Medulla oblongata (tissue), 1 donor: ENCODE results near the gene BEAN1.

ENCODE experiments used
- DNase-seq: peaks from one replicate; pipeline ENCODE4 v3.0.0-alpha.2; 2015; ENCODE audit errors: extremely low spot score

The BEAN1 gene

GRCh38 chr16:66470556-66470955, 43.5 kb downstream of the BEAN1 start:
- no peak for DNase-seq

GRCh38 chr16:66471264-66471663, 44.2 kb downstream of the BEAN1 start:
- DNase-seq: no peak

- DNase-seq: no peak
Measured at GRCh38 chr16:66471716-66472393, 44.8 kb downstream of the BEAN1 start.

GRCh38 chr16:66473051-66473571, 46.0 kb downstream of the BEAN1 start:
- DNase-seq: no peak

- no peak for DNase-seq
Measured at GRCh38 chr16:66473654-66474519, 46.8 kb downstream of the BEAN1 start.

GRCh38 chr16:66474750-66475199, 47.7 kb downstream of the BEAN1 start:
- no peak for DNase-seq

- no peak for DNase-seq
Measured at GRCh38 chr16:66475232-66475631, 48.1 kb downstream of the BEAN1 start.

- DNase-seq: no peak
Measured at GRCh38 chr16:66476328-66477027, 49.4 kb downstream of the BEAN1 start.

GRCh38 chr16:66477028-66477515, 50.0 kb downstream of the BEAN1 start:
- DNase-seq: no peak

- peak; percentile 79 for DNase-seq
Measured at GRCh38 chr16:66478733-66479511, 51.8 kb downstream of the BEAN1 start.

- DNase-seq: no peak
Measured at GRCh38 chr16:66479661-66480264, 52.7 kb downstream of the BEAN1 start.

GRCh38 chr16:66480265-66481080, 53.4 kb downstream of the BEAN1 start:
- no peak for DNase-seq

GRCh38 chr16:66481081-66481942, 54.2 kb downstream of the BEAN1 start:
- DNase-seq: no peak

GRCh38 chr16:66481943-66482390, 54.9 kb downstream of the BEAN1 start:
- no peak for DNase-seq

- peak; percentile 79 for DNase-seq
Measured at GRCh38 chr16:66483689-66484452, 56.8 kb downstream of the BEAN1 start.

GRCh38 chr16:66484453-66485213, 57.5 kb downstream of the BEAN1 start:
- no peak for DNase-seq

GRCh38 chr16:66485376-66485775, 58.3 kb downstream of the BEAN1 start:
- DNase-seq: no peak
